ENCODE results near the gene ADGRE2. TPM values are rescaled to one million over a fixed set of nuclear protein-coding genes. Genes with fewer than 3 reads are reported as not detected.
A peak's percentile ranks its signal among the peaks of the same experiment; 100 is the strongest.

The ADGRE2 gene
- total RNA-seq, 1 donor from 2014 or later: 0.21 TPM

GRCh38 chr19:14731200-14731599, 47.2 kb downstream of the ADGRE2 start:
- Histone ChIP-seq H3K4me3 (no peak overlapping the region), H3K27me3 (no peaks in the 10 kb centered on the region), H3K27ac (no peak overlapping the region), H3K4me1 (no peaks in the 10 kb centered on the region), H3K36me3 (no peaks in the 10 kb centered on the region), H3K9me3 (peaks cover 33 to 54% of the 10 kb centered on the region in 2 donors)
- DNase-seq (ENCODE audit: low spot score in 2 of 2): no peak
- intact Hi-C loops (cut with DNase I): no loop called here
- TF ChIP-seq CTCF (IDR thresholded peaks at IDR 0.05): no peak

- no peak for TF ChIP-seq CTCF (IDR thresholded peaks at IDR 0.05)
- no peak overlapping the region for H3K4me3 ChIP-seq
- H3K27me3 ChIP-seq: no peaks in the 10 kb centered on the region
- intact Hi-C loops (cut with DNase I): no loop called here
- peaks cover 3 to 5% of the 10 kb centered on the region in 2 donors for H3K36me3 ChIP-seq
- peaks cover 59 to 77% of the 10 kb centered on the region in 2 donors for H3K9me3 ChIP-seq
- DNase-seq (ENCODE audit: low spot score in 2 of 2): no peak
- H3K27ac ChIP-seq: no peak overlapping the region
- H3K4me1 ChIP-seq: no peaks in the 10 kb centered on the region
These were observed 49.8 kb downstream of the ADGRE2 start for GRCh38 chr19:14728595-14728994.

GRCh38 chr19:14722127-14722526, 56.2 kb downstream of the ADGRE2 start:
- H3K4me1 ChIP-seq: no peaks in the 10 kb centered on the region
- TF ChIP-seq CTCF (IDR thresholded peaks at IDR 0.05): no peak
- H3K9me3 ChIP-seq: peaks cover 98 to 99% of the 10 kb centered on the region in 2 donors
- H3K4me3 ChIP-seq: no peak overlapping the region
- no peak overlapping the region for H3K27ac ChIP-seq
- H3K27me3 ChIP-seq: no peaks in the 10 kb centered on the region
- DNase-seq (ENCODE audit: low spot score in 2 of 2): no peak
- intact Hi-C loops (cut with DNase I): no loop called here
- H3K36me3 ChIP-seq: peaks cover 55 to 64% of the 10 kb centered on the region in 2 donors

- intact Hi-C loops (cut with DNase I): no loop called here
- H3K27me3 ChIP-seq: no peaks in the 10 kb centered on the region
- no peak for TF ChIP-seq CTCF (IDR thresholded peaks at IDR 0.05)
- H3K4me3 ChIP-seq: peak overlapping the region in 1 of 2 donors; percentile 18
- H3K27ac ChIP-seq: no peak overlapping the region
- H3K4me1 ChIP-seq: no peaks in the 10 kb centered on the region
- no peak for DNase-seq (ENCODE audit: low spot score in 2 of 2)
- H3K9me3 ChIP-seq: peaks cover 94 to 96% of the 10 kb centered on the region in 2 donors
- peaks cover 84 to 93% of the 10 kb centered on the region in 2 donors for H3K36me3 ChIP-seq
These were observed 59.2 kb downstream of the ADGRE2 start for GRCh38 chr19:14719162-14719561.

- Histone ChIP-seq H3K27me3 (no peaks in the 10 kb centered on the region), H3K4me3 (peak overlapping the region in 1 of 2 donors; percentile 18), H3K4me1 (no peaks in the 10 kb centered on the region), H3K9me3 (peaks cover 92 to 94% of the 10 kb centered on the region in 2 donors), H3K36me3 (peaks cover 84 to 96% of the 10 kb centered on the region in 2 donors), H3K27ac (no peak overlapping the region)
- intact Hi-C loops (cut with DNase I): no loop called here
- DNase-seq (ENCODE audit: low spot score in 2 of 2): no peak
- no peak for TF ChIP-seq CTCF (IDR thresholded peaks at IDR 0.05)
These were observed 59.7 kb downstream of the ADGRE2 start for GRCh38 chr19:14718522-14719116.

Measured in ascending aorta (tissue), 2 donors.